GM23338 (cell line): ENCODE measurements around the gene B4GALT3. TPM values are rescaled to one million over a fixed set of nuclear protein-coding genes. Genes with fewer than 3 reads are reported as not detected.

Experiments
- ATAC-seq: fragments of 200-7000 bp; cut with Tn5 transposase; 3 replicates; pipeline ENCODE4 v1.9.1; 2020
- DNase-seq: peaks from one replicate; pipeline ENCODE4 v3.0.0-alpha.2; 2015; ENCODE audit warnings: low spot score
- H2AFZ ChIP-seq: fragments of 200-600 bp; sonication (generic); 2 replicates; pipeline ENCODE4 v1.8.0; 2016; ENCODE audit warnings: antibody characterized with exemption, mild to moderate bottlenecking, moderate library complexity
- H3F3A ChIP-seq: fragments of 200-600 bp; sonication (generic); replicated peaks from 2 replicates; pipeline ENCODE4 v1.8.0; 2017; ENCODE audit warnings: antibody characterized with exemption, mixed run types, low read depth
- H3K27ac ChIP-seq: fragments of 200-600 bp; sonication (generic); 2 replicates; pipeline ENCODE4 v1.6.1; 2016; ENCODE audit warnings: low read depth
- H3K27me3 ChIP-seq: fragments of 200-600 bp; sonication (generic); 2 replicates; pipeline ENCODE4 v1.8.0; 2016; ENCODE audit warnings: mild to moderate bottlenecking, mixed run types, moderate library complexity; ENCODE audit not compliant: insufficient read depth
- H3K36me3 ChIP-seq: fragments of 200-600 bp; sonication (generic); 2 replicates; pipeline ENCODE4 v1.8.0; 2016; ENCODE audit warnings: mild to moderate bottlenecking; ENCODE audit not compliant: insufficient read depth
- H3K4me1 ChIP-seq: fragments of 200-600 bp; sonication (generic); 2 replicates; pipeline ENCODE4 v1.8.0; 2016; ENCODE audit warnings: mild to moderate bottlenecking, moderate library complexity; ENCODE audit not compliant: insufficient read depth
- H3K4me2 ChIP-seq: fragments of 200-600 bp; sonication (generic); 2 replicates; pipeline ENCODE4 v1.7.1; 2017; ENCODE audit warnings: mixed run types
- H3K4me3 ChIP-seq: fragments of 200-600 bp; sonication (generic); 2 replicates; pipeline ENCODE4 v1.6.1; 2016; ENCODE audit warnings: mixed run types
- H3K79me2 ChIP-seq: fragments of 200-600 bp; sonication (generic); replicated peaks from 2 replicates; pipeline ENCODE4 v1.8.0; 2017; ENCODE audit warnings: mild to moderate bottlenecking; ENCODE audit not compliant: insufficient read depth
- H3K9me2 ChIP-seq: fragments of 200-600 bp; sonication (generic); 2 replicates; pipeline ENCODE4 v1.8.0; 2017; ENCODE audit not compliant: insufficient read depth
- H4K20me1 ChIP-seq: fragments of 200-600 bp; sonication (generic); replicated peaks from 2 replicates; pipeline ENCODE4 v1.8.0; 2017; ENCODE audit warnings: mild to moderate bottlenecking; ENCODE audit not compliant: insufficient read depth
- H3K27ac Mint-ChIP-seq: 2 replicates; pipeline ENCODE4 v1.8.0; 2020; ENCODE audit warnings: inconsistent platforms, mild to moderate bottlenecking, moderate library complexity, mixed read lengths
- H3K27me3 Mint-ChIP-seq: 3 replicates; pipeline ENCODE4 v1.8.0; 2022; ENCODE audit warnings: low read depth, mild to moderate bottlenecking, moderate library complexity, mixed read lengths, inconsistent platforms; ENCODE audit not compliant: insufficient read depth, poor library complexity
- H3K36me3 Mint-ChIP-seq: 3 replicates; pipeline ENCODE4 v1.8.0; 2021; ENCODE audit warnings: low read depth, mild to moderate bottlenecking, inconsistent platforms, moderate library complexity, mixed read lengths
- H3K4me1 Mint-ChIP-seq: 3 replicates; pipeline ENCODE4 v1.8.0; 2020; ENCODE audit warnings: mild to moderate bottlenecking, inconsistent platforms, mixed read lengths
- H3K4me3 Mint-ChIP-seq: 3 replicates; pipeline ENCODE4 v1.8.0; 2021; ENCODE audit warnings: moderate library complexity, mild to moderate bottlenecking, inconsistent platforms, mixed read lengths
- H3K9me3 Mint-ChIP-seq: 3 replicates; pipeline ENCODE4 v1.8.0; 2020; ENCODE audit warnings: moderate library complexity, mild to moderate bottlenecking, inconsistent platforms, mixed read lengths
- EZH2 ChIP-seq: fragments of 200-600 bp; sonication (generic); IDR thresholded peaks from one replicate; pipeline ENCODE4 v1.8.0; 2017; ENCODE audit warnings: antibody characterized with exemption, mild to moderate bottlenecking, low read depth; ENCODE audit not compliant: unreplicated experiment
- EZH2phosphoT487 ChIP-seq: fragments of 200-600 bp; sonication (generic); IDR thresholded peaks from one replicate; pipeline ENCODE4 v1.8.1; 2018; ENCODE audit warnings: antibody characterized with exemption; ENCODE audit not compliant: unreplicated experiment
- NANOG ChIP-seq: IDR thresholded peaks from 2 replicates; pipeline ENCODE4 v1.6.1; 2016; ENCODE audit warnings: antibody characterized with exemption, borderline replicate concordance
- POLR2AphosphoS5 ChIP-seq: IDR thresholded peaks from 2 replicates; pipeline ENCODE4 v1.6.1; 2016; ENCODE audit warnings: antibody characterized with exemption, low read depth
- STAT1 ChIP-seq: IDR thresholded peaks from one replicate; pipeline ENCODE4 v1.6.1; 2016; ENCODE audit warnings: antibody characterized with exemption; ENCODE audit not compliant: unreplicated experiment
- ZNF114 ChIP-seq: fragments of 250-450 bp; sonication (Bioruptor Pico); IDR thresholded peaks from 2 replicates; pipeline ENCODE4 v1.5.0; 2020; ENCODE audit warnings: mild to moderate bottlenecking, moderate library complexity
- ZNF331 ChIP-seq: fragments of 250-450 bp; sonication (Bioruptor Pico); IDR thresholded peaks from 2 replicates; pipeline ENCODE4 v1.5.0; 2020; ENCODE audit warnings: low read depth, mild to moderate bottlenecking, moderate library complexity
- polyA plus RNA-seq: library from polyadenylated mRNA; unstranded; fragments of >200 nt; fragmentation: Nextera tagmentation; extraction: Ambion mirVana; gene quantifications from 2 replicates; pipeline ENCODE4 v1.2.1, GENCODE V29; 2016
- total RNA-seq: library from RNA; depleted of rRNA; stranded (reverse); fragments of >200 nt; shearing (Covaris generic); gene quantifications from 2 replicates; pipeline ENCODE4 v1.2.3, GENCODE V29; 2014
- TF ChIP-seq, protein P1 (sequence below), 2 experiments: fragments of 200-600 bp in 1 of 2; sonication (generic) in 1 of 2; conservative IDR thresholded peaks; 2 replicates each; pipeline versions ENCODE4 v1.5.1 to v1.6.1; 2016 to 2017; ENCODE audit warnings: antibody characterized with exemption in 2 of 2, low read depth in 2 of 2, mild to moderate bottlenecking in 2 of 2, moderate library complexity in 1 of 2
- TF ChIP-seq, protein P2 (sequence below): fragments of 250-450 bp; sonication (Bioruptor Pico); IDR thresholded peaks from 2 replicates; pipeline ENCODE4 v1.5.0; 2020; ENCODE audit warnings: mild to moderate bottlenecking, moderate library complexity
- TF ChIP-seq, protein P3 (sequence below): IDR thresholded peaks from 2 replicates; pipeline ENCODE4 v1.6.1; 2016; ENCODE audit warnings: antibody characterized with exemption

The B4GALT3 gene
- total and polyA plus RNA-seq, 2 experiments from 2014 or later: 24.2 to 35.8 TPM

DNA sequence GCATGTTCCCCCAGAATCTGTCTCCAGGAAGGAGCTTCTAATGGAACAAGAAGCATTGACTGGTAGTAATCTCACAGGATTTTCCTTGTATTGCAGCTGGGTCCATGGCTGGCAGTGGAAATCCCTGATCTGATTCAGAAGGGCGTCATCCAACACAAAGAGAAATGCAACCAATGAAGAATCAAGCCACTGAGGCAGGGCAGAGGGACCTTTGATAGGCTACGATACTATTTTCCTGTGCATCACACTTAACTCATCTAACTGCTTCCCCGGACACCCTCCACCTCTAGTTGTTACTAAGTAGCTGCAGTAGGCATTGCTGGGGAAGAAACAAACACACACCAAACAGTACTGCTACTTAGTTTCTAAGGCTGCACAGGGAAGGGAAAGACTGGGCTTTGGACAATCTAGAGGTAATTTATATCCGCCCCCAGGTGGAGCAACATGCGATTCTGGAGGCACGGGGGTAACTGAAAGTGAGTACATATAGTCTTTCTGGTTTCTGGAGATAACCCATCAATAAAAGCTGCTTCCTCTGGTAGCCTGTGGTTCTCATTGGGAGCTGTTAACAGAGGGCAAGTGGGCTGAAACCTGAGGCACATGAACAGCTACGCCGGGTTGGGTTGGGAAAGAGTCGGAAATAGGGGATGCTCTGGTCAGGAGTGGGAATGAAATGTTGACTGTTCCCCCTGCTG lies 18.8 kb downstream of the B4GALT3 start:
- peaks cover 25% of the 10 kb centered on the region for H3K4me1 Mint-ChIP-seq
- peak overlapping the region; percentile 84 for H3K4me3 Mint-ChIP-seq
- no peak for TF ChIP-seq ZNF114
- TF ChIP-seq, protein P1, sequence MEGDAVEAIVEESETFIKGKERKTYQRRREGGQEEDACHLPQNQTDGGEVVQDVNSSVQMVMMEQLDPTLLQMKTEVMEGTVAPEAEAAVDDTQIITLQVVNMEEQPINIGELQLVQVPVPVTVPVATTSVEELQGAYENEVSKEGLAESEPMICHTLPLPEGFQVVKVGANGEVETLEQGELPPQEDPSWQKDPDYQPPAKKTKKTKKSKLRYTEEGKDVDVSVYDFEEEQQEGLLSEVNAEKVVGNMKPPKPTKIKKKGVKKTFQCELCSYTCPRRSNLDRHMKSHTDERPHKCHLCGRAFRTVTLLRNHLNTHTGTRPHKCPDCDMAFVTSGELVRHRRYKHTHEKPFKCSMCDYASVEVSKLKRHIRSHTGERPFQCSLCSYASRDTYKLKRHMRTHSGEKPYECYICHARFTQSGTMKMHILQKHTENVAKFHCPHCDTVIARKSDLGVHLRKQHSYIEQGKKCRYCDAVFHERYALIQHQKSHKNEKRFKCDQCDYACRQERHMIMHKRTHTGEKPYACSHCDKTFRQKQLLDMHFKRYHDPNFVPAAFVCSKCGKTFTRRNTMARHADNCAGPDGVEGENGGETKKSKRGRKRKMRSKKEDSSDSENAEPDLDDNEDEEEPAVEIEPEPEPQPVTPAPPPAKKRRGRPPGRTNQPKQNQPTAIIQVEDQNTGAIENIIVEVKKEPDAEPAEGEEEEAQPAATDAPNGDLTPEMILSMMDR (conservative IDR thresholded peaks at IDR 0.05; ENCODE audit: low read depth in 2 of 2): no peak
- TF ChIP-seq, protein P2, sequence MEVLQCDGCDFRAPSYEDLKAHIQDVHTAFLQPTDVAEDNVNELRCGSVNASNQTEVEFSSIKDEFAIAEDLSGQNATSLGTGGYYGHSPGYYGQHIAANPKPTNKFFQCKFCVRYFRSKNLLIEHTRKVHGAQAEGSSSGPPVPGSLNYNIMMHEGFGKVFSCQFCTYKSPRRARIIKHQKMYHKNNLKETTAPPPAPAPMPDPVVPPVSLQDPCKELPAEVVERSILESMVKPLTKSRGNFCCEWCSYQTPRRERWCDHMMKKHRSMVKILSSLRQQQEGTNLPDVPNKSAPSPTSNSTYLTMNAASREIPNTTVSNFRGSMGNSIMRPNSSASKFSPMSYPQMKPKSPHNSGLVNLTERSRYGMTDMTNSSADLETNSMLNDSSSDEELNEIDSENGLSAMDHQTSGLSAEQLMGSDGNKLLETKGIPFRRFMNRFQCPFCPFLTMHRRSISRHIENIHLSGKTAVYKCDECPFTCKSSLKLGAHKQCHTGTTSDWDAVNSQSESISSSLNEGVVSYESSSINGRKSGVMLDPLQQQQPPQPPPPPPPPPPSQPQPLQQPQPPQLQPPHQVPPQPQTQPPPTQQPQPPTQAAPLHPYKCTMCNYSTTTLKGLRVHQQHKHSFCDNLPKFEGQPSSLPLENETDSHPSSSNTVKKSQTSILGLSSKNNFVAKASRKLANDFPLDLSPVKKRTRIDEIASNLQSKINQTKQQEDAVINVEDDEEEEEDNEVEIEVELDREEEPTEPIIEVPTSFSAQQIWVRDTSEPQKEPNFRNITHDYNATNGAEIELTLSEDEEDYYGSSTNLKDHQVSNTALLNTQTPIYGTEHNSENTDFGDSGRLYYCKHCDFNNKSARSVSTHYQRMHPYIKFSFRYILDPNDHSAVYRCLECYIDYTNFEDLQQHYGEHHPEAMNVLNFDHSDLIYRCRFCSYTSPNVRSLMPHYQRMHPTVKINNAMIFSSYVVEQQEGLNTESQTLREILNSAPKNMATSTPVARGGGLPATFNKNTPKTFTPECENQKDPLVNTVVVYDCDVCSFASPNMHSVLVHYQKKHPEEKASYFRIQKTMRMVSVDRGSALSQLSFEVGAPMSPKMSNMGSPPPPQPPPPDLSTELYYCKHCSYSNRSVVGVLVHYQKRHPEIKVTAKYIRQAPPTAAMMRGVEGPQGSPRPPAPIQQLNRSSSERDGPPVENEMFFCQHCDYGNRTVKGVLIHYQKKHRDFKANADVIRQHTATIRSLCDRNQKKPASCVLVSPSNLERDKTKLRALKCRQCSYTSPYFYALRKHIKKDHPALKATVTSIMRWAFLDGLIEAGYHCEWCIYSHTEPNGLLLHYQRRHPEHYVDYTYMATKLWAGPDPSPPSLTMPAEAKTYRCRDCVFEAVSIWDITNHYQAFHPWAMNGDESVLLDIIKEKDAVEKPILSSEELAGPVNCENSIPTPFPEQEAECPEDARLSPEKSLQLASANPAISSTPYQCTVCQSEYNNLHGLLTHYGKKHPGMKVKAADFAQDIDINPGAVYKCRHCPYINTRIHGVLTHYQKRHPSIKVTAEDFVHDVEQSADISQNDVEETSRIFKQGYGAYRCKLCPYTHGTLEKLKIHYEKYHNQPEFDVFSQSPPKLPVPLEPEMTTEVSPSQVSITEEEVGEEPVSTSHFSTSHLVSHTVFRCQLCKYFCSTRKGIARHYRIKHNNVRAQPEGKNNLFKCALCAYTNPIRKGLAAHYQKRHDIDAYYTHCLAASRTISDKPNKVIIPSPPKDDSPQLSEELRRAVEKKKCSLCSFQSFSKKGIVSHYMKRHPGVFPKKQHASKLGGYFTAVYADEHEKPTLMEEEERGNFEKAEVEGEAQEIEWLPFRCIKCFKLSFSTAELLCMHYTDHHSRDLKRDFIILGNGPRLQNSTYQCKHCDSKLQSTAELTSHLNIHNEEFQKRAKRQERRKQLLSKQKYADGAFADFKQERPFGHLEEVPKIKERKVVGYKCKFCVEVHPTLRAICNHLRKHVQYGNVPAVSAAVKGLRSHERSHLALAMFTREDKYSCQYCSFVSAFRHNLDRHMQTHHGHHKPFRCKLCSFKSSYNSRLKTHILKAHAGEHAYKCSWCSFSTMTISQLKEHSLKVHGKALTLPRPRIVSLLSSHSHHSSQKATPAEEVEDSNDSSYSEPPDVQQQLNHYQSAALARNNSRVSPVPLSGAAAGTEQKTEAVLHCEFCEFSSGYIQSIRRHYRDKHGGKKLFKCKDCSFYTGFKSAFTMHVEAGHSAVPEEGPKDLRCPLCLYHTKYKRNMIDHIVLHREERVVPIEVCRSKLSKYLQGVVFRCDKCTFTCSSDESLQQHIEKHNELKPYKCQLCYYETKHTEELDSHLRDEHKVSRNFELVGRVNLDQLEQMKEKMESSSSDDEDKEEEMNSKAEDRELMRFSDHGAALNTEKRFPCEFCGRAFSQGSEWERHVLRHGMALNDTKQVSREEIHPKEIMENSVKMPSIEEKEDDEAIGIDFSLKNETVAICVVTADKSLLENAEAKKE (CRISPR knock-in tag): no peak
- no peak for TF ChIP-seq POLR2AphosphoS5
- TF ChIP-seq EZH2phosphoT487: no peak
- TF ChIP-seq STAT1: no peak
- TF ChIP-seq NANOG: no peak
- TF ChIP-seq, protein P3, sequence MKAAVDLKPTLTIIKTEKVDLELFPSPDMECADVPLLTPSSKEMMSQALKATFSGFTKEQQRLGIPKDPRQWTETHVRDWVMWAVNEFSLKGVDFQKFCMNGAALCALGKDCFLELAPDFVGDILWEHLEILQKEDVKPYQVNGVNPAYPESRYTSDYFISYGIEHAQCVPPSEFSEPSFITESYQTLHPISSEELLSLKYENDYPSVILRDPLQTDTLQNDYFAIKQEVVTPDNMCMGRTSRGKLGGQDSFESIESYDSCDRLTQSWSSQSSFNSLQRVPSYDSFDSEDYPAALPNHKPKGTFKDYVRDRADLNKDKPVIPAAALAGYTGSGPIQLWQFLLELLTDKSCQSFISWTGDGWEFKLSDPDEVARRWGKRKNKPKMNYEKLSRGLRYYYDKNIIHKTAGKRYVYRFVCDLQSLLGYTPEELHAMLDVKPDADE: no peak
- no peak for TF ChIP-seq ZNF331 (CRISPR knock-in tag)
- TF ChIP-seq EZH2: no peak
- Histone ChIP-seq H3K27ac (peak overlapping the region; percentile 43), H4K20me1 (no peaks in the 10 kb centered on the region), H3K9me2 (no peaks in the 10 kb centered on the region), H3K4me2 (peak overlapping the region; percentile 96), H3F3A (peaks cover 27% of the 10 kb centered on the region), H2AFZ (no peak overlapping the region), H3K79me2 (peaks cover 14% of the 10 kb centered on the region; the same call in 1 of the 2 replicates), H3K4me3 (peak overlapping the region; percentile 85), H3K27me3 (no peaks in the 10 kb centered on the region), H3K36me3 (no peaks in the 10 kb centered on the region; the same call in none of the 2 replicates), H3K4me1 (peaks cover 9% of the 10 kb centered on the region; the same call in 1 of the 2 replicates)
- no peaks in the 10 kb centered on the region for H3K9me3 Mint-ChIP-seq
- H3K27ac Mint-ChIP-seq: peak overlapping the region; percentile 76
- H3K36me3 Mint-ChIP-seq: peaks cover 37% of the 10 kb centered on the region
- no peak for DNase-seq
- H3K27me3 Mint-ChIP-seq: peaks cover 17% of the 10 kb centered on the region
- ATAC-seq: no peak
